HCT116 (cell line): ENCODE measurements around the gene SLC9A7.

ENCODE experiments used
- CTCF ChIP-seq, 3 experiments: fragments of 200-600 bp in 1 of 3; sonication (generic) in 1 of 3; IDR thresholded peaks in 2 of 3; conservative IDR thresholded peaks in 1 of 3; 2 replicates each; pipeline ENCODE4 v1.5.1; 2012 to 2017; ENCODE audit warnings: low read depth in 2 of 3, low read length in 2 of 3, antibody characterized with exemption in 1 of 3, borderline replicate concordance in 1 of 3, control low read depth in 1 of 3, mild to moderate bottlenecking in 1 of 3, mixed read lengths in 1 of 3, mixed run types in 1 of 3, moderate library complexity in 1 of 3; ENCODE audit not compliant: insufficient read depth in 1 of 3
- EZH2 ChIP-seq: fragments of 200-600 bp; sonication (generic); IDR thresholded peaks from 2 replicates; pipeline ENCODE4 v1.6.1; 2017; ENCODE audit warnings: antibody characterized with exemption, mixed run types
- POLR2A ChIP-seq: IDR thresholded peaks from 2 replicates; pipeline ENCODE4 v1.7.0; 2011; ENCODE audit warnings: borderline replicate concordance; ENCODE audit not compliant: insufficient read depth, insufficient read length; ENCODE audit errors: extremely low read depth
- POLR2AphosphoS5 ChIP-seq: IDR thresholded peaks from 2 replicates; pipeline ENCODE4 v1.6.1; 2011; ENCODE audit warnings: mild to moderate bottlenecking, low read depth, low read length, moderate library complexity
- RAD21 ChIP-seq: IDR thresholded peaks from 2 replicates; pipeline ENCODE4 v1.6.1; 2012; ENCODE audit warnings: low read depth, mild to moderate bottlenecking
- SIN3A ChIP-seq: IDR thresholded peaks from 2 replicates; pipeline ENCODE4 v1.6.1; 2012; ENCODE audit warnings: low read depth
- ZNF274 ChIP-seq: fragments of 200-500 bp; sonication (Bioruptor generic); IDR thresholded peaks from 2 replicates; pipeline ENCODE4 v1.6.1; 2014; ENCODE audit warnings: mild to moderate bottlenecking, low read depth, low read length, inconsistent platforms
- TF ChIP-seq, protein P1 (sequence below): IDR thresholded peaks from 2 replicates; pipeline ENCODE4 v1.6.1; 2012; ENCODE audit warnings: low read depth

- TF ChIP-seq CTCF (IDR thresholded peaks at IDR 0.05 in 2 of 3, conservative IDR thresholded peaks at IDR 0.05 in 1 of 3; ENCODE audit: borderline replicate concordance in 1 of 3, insufficient read depth in 1 of 3, low read depth in 2 of 3, low read length in 2 of 3) (no peak), POLR2AphosphoS5 (no peak), POLR2A (no peak), RAD21 (no peak), ZNF274 (no peak), EZH2 (no peak), SIN3A (no peak)
- TF ChIP-seq, protein P1, sequence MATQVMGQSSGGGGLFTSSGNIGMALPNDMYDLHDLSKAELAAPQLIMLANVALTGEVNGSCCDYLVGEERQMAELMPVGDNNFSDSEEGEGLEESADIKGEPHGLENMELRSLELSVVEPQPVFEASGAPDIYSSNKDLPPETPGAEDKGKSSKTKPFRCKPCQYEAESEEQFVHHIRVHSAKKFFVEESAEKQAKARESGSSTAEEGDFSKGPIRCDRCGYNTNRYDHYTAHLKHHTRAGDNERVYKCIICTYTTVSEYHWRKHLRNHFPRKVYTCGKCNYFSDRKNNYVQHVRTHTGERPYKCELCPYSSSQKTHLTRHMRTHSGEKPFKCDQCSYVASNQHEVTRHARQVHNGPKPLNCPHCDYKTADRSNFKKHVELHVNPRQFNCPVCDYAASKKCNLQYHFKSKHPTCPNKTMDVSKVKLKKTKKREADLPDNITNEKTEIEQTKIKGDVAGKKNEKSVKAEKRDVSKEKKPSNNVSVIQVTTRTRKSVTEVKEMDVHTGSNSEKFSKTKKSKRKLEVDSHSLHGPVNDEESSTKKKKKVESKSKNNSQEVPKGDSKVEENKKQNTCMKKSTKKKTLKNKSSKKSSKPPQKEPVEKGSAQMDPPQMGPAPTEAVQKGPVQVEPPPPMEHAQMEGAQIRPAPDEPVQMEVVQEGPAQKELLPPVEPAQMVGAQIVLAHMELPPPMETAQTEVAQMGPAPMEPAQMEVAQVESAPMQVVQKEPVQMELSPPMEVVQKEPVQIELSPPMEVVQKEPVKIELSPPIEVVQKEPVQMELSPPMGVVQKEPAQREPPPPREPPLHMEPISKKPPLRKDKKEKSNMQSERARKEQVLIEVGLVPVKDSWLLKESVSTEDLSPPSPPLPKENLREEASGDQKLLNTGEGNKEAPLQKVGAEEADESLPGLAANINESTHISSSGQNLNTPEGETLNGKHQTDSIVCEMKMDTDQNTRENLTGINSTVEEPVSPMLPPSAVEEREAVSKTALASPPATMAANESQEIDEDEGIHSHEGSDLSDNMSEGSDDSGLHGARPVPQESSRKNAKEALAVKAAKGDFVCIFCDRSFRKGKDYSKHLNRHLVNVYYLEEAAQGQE: no peak
Observed at GRCh38 chrX:46770000-46770816, 11.3 kb upstream of the SLC9A7 start.
